ENCODE measurements around the gene C1QTNF2.

- TF ChIP-seq CTCF (conservative IDR thresholded peaks at IDR 0.05; ENCODE audit: low read depth, low read length) (no peak), EZH2 (IDR thresholded peaks at IDR 0.05; ENCODE audit: borderline replicate concordance, low read depth, low read length, poor library complexity, severe bottlenecking) (no peak)
Measured at GRCh38 chr5:160359816-160360215, 10.6 kb downstream of the C1QTNF2 start.

Data from A673 (cell line).